OCI-LY1 (cell line): ENCODE measurements around the gene HTT.
A peak's percentile ranks its signal among the peaks of the same experiment; 100 is the strongest.

Source experiments
- H2AFZ ChIP-seq: fragments of 200-600 bp; sonication (generic), shearing (Covaris generic); 2 replicates; pipeline ENCODE4 v1.6.0; 2014; ENCODE audit warnings: antibody characterized with exemption, mild to moderate bottlenecking, low read length
- H3F3A ChIP-seq: fragments of 200-600 bp; sonication (generic), shearing (Covaris generic); 2 replicates; pipeline ENCODE4 v1.6.0; 2014; ENCODE audit warnings: mild to moderate bottlenecking, antibody characterized with exemption, low read length, moderate library complexity; ENCODE audit not compliant: insufficient read depth
- H3K27ac ChIP-seq: fragments of 200-600 bp; sonication (generic); 2 replicates; pipeline ENCODE4 v1.5.1; 2014; ENCODE audit warnings: low read length, mixed run types, mild to moderate bottlenecking, low read depth; ENCODE audit not compliant: poor library complexity, severe bottlenecking
- H3K27me3 ChIP-seq: fragments of 200-600 bp; sonication (generic); 2 replicates; pipeline ENCODE4 v1.6.0; 2014; ENCODE audit warnings: antibody characterized with exemption, mild to moderate bottlenecking, low read length, moderate library complexity; ENCODE audit not compliant: insufficient read depth
- H3K36me3 ChIP-seq: fragments of 200-600 bp; sonication (generic); 2 replicates; pipeline ENCODE4 v1.6.1; 2014; ENCODE audit warnings: mild to moderate bottlenecking, antibody characterized with exemption, low read length, moderate library complexity, mixed read lengths; ENCODE audit not compliant: insufficient read depth
- H3K4me1 ChIP-seq: fragments of 200-600 bp; sonication (generic); 2 replicates; pipeline ENCODE4 v1.5.1; 2014; ENCODE audit warnings: mild to moderate bottlenecking, low read length, moderate library complexity; ENCODE audit not compliant: insufficient read depth, severe bottlenecking
- H3K4me2 ChIP-seq: fragments of 200-600 bp; sonication (generic), shearing (Covaris generic); 2 replicates; pipeline ENCODE4 v1.6.1; 2014; ENCODE audit warnings: low read length
- H3K4me3 ChIP-seq: fragments of 200-600 bp; sonication (generic); 2 replicates; pipeline ENCODE4 v1.5.1; 2014; ENCODE audit warnings: low read length, low read depth, mild to moderate bottlenecking, mixed read lengths; ENCODE audit not compliant: poor library complexity, severe bottlenecking
- H3K79me2 ChIP-seq: fragments of 200-600 bp; shearing (Covaris generic); 2 replicates; pipeline ENCODE4 v1.6.1; 2016; ENCODE audit warnings: mixed run types, low read length, mixed read lengths; ENCODE audit not compliant: insufficient read depth
- H3K9ac ChIP-seq: fragments of 200-600 bp; sonication (generic), shearing (Covaris generic); 2 replicates; pipeline ENCODE4 v1.6.1; 2014; ENCODE audit warnings: mild to moderate bottlenecking, low read length, mixed read lengths
- H3K9me2 ChIP-seq: fragments of 200-600 bp; sonication (generic), shearing (Covaris generic); 2 replicates; pipeline ENCODE4 v1.6.1; 2014; ENCODE audit warnings: low read depth, mild to moderate bottlenecking, low read length, mixed read lengths
- H3K9me3 ChIP-seq: fragments of 200-600 bp; shearing (Covaris generic); 2 replicates; pipeline ENCODE4 v1.6.1; 2014; ENCODE audit warnings: low read length, mixed read lengths
- H4K20me1 ChIP-seq: fragments of 200-600 bp; sonication (generic), shearing (Covaris generic); 2 replicates; pipeline ENCODE4 v1.6.0; 2016; ENCODE audit warnings: mild to moderate bottlenecking, low read length; ENCODE audit not compliant: insufficient read depth
- EZH2 ChIP-seq: fragments of 200-600 bp; sonication (generic), shearing (Covaris generic); IDR thresholded peaks from 2 replicates; pipeline ENCODE4 v1.8.0; 2017; ENCODE audit warnings: borderline replicate concordance, mixed run types, mild to moderate bottlenecking, antibody characterized with exemption, low read length, moderate library complexity, mixed read lengths
- TF ChIP-seq, protein P1 (sequence below): fragments of 200-600 bp; sonication (generic), shearing (Covaris generic); IDR thresholded peaks from 2 replicates; pipeline ENCODE4 v1.5.1; 2017; ENCODE audit warnings: mild to moderate bottlenecking, antibody characterized with exemption, low read length, moderate library complexity, mixed read lengths

Gene HTT

GRCh38 chr4:3292571-3293400 lies 218.3 kb downstream of the HTT start, which contains the start of gene RGS12:
Gene RGS12, plus strand, starts transcription at chr4:3293021. Its CDS starts 23,150 bp downstream, at chr4:3316171.
- no peaks in the 10 kb centered on the region for H3K27me3 ChIP-seq
- H3K9me2 ChIP-seq: no peaks in the 10 kb centered on the region
- no peaks in the 10 kb centered on the region for H3K9me3 ChIP-seq
- peak within 1 kb of the TSS; percentile 64 for H3K4me2 ChIP-seq
- H3F3A ChIP-seq: no peaks in the 10 kb centered on the region
- no peaks in the 10 kb centered on the region for H4K20me1 ChIP-seq
- no peak within 1 kb of the TSS for H2AFZ ChIP-seq
- H3K27ac ChIP-seq: no peak within 1 kb of the TSS
- no peaks in the 10 kb centered on the region; the same call in 1 of the 2 replicates for H3K36me3 ChIP-seq
- TF ChIP-seq, protein P1, sequence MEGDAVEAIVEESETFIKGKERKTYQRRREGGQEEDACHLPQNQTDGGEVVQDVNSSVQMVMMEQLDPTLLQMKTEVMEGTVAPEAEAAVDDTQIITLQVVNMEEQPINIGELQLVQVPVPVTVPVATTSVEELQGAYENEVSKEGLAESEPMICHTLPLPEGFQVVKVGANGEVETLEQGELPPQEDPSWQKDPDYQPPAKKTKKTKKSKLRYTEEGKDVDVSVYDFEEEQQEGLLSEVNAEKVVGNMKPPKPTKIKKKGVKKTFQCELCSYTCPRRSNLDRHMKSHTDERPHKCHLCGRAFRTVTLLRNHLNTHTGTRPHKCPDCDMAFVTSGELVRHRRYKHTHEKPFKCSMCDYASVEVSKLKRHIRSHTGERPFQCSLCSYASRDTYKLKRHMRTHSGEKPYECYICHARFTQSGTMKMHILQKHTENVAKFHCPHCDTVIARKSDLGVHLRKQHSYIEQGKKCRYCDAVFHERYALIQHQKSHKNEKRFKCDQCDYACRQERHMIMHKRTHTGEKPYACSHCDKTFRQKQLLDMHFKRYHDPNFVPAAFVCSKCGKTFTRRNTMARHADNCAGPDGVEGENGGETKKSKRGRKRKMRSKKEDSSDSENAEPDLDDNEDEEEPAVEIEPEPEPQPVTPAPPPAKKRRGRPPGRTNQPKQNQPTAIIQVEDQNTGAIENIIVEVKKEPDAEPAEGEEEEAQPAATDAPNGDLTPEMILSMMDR: no peak
- no peak for TF ChIP-seq EZH2
- H3K79me2 ChIP-seq: no peaks in the 10 kb centered on the region
- H3K4me3 ChIP-seq: peak within 1 kb of the TSS; percentile 57
- H3K9ac ChIP-seq: peak within 1 kb of the TSS; percentile 45; the same call in 1 of the 2 replicates
- peaks cover 5% of the 10 kb centered on the region for H3K4me1 ChIP-seq
